A673 (cell line): ENCODE data around the gene MDFIC2.

Experiments used
- EZH2 ChIP-seq: fragments of 200-600 bp; sonication (generic); IDR thresholded peaks from 2 replicates; pipeline ENCODE4 v1.6.1; 2017; ENCODE audit warnings: borderline replicate concordance, low read depth, mild to moderate bottlenecking, mixed read lengths, antibody characterized with exemption, low read length; ENCODE audit not compliant: poor library complexity, severe bottlenecking
- TF ChIP-seq, protein P1 (sequence below): fragments of 300-800, 200-600 bp; sonication (generic); conservative IDR thresholded peaks from 2 replicates; pipeline ENCODE4 v1.5.1; 2017; ENCODE audit warnings: low read depth, mild to moderate bottlenecking, antibody characterized with exemption, low read length, moderate library complexity, mixed read lengths

- TF ChIP-seq, protein P1, sequence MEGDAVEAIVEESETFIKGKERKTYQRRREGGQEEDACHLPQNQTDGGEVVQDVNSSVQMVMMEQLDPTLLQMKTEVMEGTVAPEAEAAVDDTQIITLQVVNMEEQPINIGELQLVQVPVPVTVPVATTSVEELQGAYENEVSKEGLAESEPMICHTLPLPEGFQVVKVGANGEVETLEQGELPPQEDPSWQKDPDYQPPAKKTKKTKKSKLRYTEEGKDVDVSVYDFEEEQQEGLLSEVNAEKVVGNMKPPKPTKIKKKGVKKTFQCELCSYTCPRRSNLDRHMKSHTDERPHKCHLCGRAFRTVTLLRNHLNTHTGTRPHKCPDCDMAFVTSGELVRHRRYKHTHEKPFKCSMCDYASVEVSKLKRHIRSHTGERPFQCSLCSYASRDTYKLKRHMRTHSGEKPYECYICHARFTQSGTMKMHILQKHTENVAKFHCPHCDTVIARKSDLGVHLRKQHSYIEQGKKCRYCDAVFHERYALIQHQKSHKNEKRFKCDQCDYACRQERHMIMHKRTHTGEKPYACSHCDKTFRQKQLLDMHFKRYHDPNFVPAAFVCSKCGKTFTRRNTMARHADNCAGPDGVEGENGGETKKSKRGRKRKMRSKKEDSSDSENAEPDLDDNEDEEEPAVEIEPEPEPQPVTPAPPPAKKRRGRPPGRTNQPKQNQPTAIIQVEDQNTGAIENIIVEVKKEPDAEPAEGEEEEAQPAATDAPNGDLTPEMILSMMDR, result no peak
- no peak for TF ChIP-seq EZH2
Observed at GRCh38 chr3:70242297-70242882, 70.0 kb downstream of the MDFIC2 start.
